IPS-20b (cell line): Measurements from ENCODE around the gene BNC2.

Experiments
- H3K27ac ChIP-seq: one replicate; pipeline ENCODE4 v1.5.1; 2013; ENCODE audit warnings: low read length
- H3K27me3 ChIP-seq: 2 replicates; pipeline ENCODE4 v1.6.1; 2013; ENCODE audit warnings: mild to moderate bottlenecking, low read length, inconsistent platforms; ENCODE audit not compliant: insufficient read depth
- H3K36me3 ChIP-seq: 2 replicates; pipeline ENCODE4 v1.6.1; 2013; ENCODE audit warnings: low read depth, mild to moderate bottlenecking, inconsistent platforms, low read length, moderate library complexity; ENCODE audit not compliant: insufficient read depth
- H3K4me1 ChIP-seq: 2 replicates; pipeline ENCODE4 v1.6.1; 2013; ENCODE audit warnings: mild to moderate bottlenecking, control low read depth, inconsistent platforms, low read length, moderate library complexity; ENCODE audit not compliant: insufficient read depth
- H3K4me3 ChIP-seq: 2 replicates; pipeline ENCODE4 v1.5.1; 2013; ENCODE audit warnings: mild to moderate bottlenecking, low read length, inconsistent platforms
- H3K9ac ChIP-seq: 2 replicates; pipeline ENCODE4 v1.6.1; 2013; ENCODE audit warnings: low read depth, mild to moderate bottlenecking, inconsistent platforms, low read length, moderate library complexity
- H3K9me3 ChIP-seq: 2 replicates; pipeline ENCODE4 v1.6.1; 2013; ENCODE audit warnings: mild to moderate bottlenecking, low read depth, low read length, inconsistent platforms; ENCODE audit not compliant: insufficient read depth

BNC2 gene

GRCh38 chr9:16413509-16414016, 456.9 kb downstream of the BNC2 start:
- Histone ChIP-seq H3K4me1 (peaks cover 15% of the 10 kb centered on the region; the same call in 1 of the 2 replicates), H3K27me3 (no peaks in the 10 kb centered on the region), H3K4me3 (no peak overlapping the region), H3K36me3 (peaks cover 9% of the 10 kb centered on the region; the same call in 1 of the 2 replicates), H3K9me3 (peaks cover 6% of the 10 kb centered on the region; the same call in 1 of the 2 replicates), H3K9ac (no peak overlapping the region), H3K27ac (no peak overlapping the region)

GRCh38 chr9:16412740-16413139, 457.7 kb downstream of the BNC2 start:
- Histone ChIP-seq H3K36me3 (peaks cover 2% of the 10 kb centered on the region; the same call in 1 of the 2 replicates), H3K9me3 (peaks cover 2% of the 10 kb centered on the region; the same call in 1 of the 2 replicates), H3K4me3 (no peak overlapping the region), H3K4me1 (peaks cover 15% of the 10 kb centered on the region; the same call in 1 of the 2 replicates), H3K9ac (no peak overlapping the region), H3K27me3 (no peaks in the 10 kb centered on the region), H3K27ac (no peak overlapping the region)

GRCh38 chr9:16411311-16411710, 459.2 kb downstream of the BNC2 start:
- H3K9ac ChIP-seq: no peak overlapping the region
- H3K9me3 ChIP-seq: no peaks in the 10 kb centered on the region
- H3K27me3 ChIP-seq: no peaks in the 10 kb centered on the region
- H3K36me3 ChIP-seq: no peaks in the 10 kb centered on the region
- peaks cover 4% of the 10 kb centered on the region; the same call in 1 of the 2 replicates for H3K4me1 ChIP-seq
- no peak overlapping the region for H3K27ac ChIP-seq
- no peak overlapping the region for H3K4me3 ChIP-seq

DNA sequence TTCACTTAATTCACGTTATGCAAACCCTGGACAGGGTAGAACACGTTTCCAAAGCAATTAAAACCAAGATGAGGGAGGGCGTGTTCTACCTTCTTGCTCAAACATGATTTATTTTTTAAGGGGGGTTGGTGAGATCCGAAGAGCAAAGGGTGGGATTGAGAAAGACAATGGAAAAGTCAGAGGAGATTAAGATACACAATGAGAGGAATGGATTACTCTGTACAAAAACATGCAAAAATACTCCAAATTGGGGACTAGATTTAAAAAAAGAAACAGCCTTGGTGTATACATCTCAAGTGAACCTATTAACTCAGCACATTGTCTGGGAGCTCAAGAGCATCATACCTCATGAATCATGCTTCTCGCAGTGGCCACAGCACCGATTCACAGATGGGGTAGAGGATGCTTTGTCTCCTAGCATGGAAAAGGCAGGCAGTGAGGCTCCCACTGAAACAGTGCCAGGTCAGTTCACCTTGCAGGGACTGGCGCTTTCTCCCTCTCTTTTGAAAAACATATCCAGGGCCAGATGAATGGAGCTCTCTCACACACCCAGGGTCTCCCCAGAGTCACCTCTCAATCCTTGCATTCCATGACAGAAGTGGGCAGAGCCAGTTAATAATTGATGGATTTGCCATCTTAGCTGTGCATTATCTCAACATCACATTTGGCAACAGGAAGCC, 459.7 kb downstream of the BNC2 start:
- Histone ChIP-seq H3K36me3 (no peaks in the 10 kb centered on the region), H3K9me3 (no peaks in the 10 kb centered on the region), H3K27me3 (no peaks in the 10 kb centered on the region), H3K9ac (no peak overlapping the region), H3K27ac (no peak overlapping the region), H3K4me3 (no peak overlapping the region), H3K4me1 (no peaks in the 10 kb centered on the region)

- Histone ChIP-seq H3K4me1 (no peaks in the 10 kb centered on the region), H3K4me3 (no peak overlapping the region), H3K27me3 (no peaks in the 10 kb centered on the region), H3K9ac (no peak overlapping the region), H3K9me3 (no peaks in the 10 kb centered on the region), H3K27ac (no peak overlapping the region), H3K36me3 (no peaks in the 10 kb centered on the region)
These were observed 462.9 kb downstream of the BNC2 start for GRCh38 chr9:16407617-16408016.

- H3K27me3 ChIP-seq: no peaks in the 10 kb centered on the region
- H3K4me1 ChIP-seq: no peaks in the 10 kb centered on the region
- H3K27ac ChIP-seq: no peak overlapping the region
- H3K36me3 ChIP-seq: no peaks in the 10 kb centered on the region
- no peak overlapping the region for H3K4me3 ChIP-seq
- no peak overlapping the region for H3K9ac ChIP-seq
- H3K9me3 ChIP-seq: no peaks in the 10 kb centered on the region
These were observed 463.8 kb downstream of the BNC2 start for GRCh38 chr9:16406526-16407225.

GRCh38 chr9:16405421-16405820, 465.0 kb downstream of the BNC2 start:
- Histone ChIP-seq H3K36me3 (no peaks in the 10 kb centered on the region), H3K27ac (no peak overlapping the region), H3K27me3 (no peaks in the 10 kb centered on the region), H3K4me1 (no peaks in the 10 kb centered on the region), H3K9me3 (no peaks in the 10 kb centered on the region), H3K9ac (no peak overlapping the region), H3K4me3 (no peak overlapping the region)

GRCh38 chr9:16401701-16402100, 468.8 kb downstream of the BNC2 start:
- H3K9me3 ChIP-seq: no peaks in the 10 kb centered on the region
- H3K27me3 ChIP-seq: no peaks in the 10 kb centered on the region
- no peak overlapping the region for H3K27ac ChIP-seq
- no peaks in the 10 kb centered on the region for H3K36me3 ChIP-seq
- H3K4me1 ChIP-seq: peaks cover 3% of the 10 kb centered on the region; the same call in 1 of the 2 replicates
- H3K9ac ChIP-seq: no peak overlapping the region
- H3K4me3 ChIP-seq: no peak overlapping the region

DNA sequence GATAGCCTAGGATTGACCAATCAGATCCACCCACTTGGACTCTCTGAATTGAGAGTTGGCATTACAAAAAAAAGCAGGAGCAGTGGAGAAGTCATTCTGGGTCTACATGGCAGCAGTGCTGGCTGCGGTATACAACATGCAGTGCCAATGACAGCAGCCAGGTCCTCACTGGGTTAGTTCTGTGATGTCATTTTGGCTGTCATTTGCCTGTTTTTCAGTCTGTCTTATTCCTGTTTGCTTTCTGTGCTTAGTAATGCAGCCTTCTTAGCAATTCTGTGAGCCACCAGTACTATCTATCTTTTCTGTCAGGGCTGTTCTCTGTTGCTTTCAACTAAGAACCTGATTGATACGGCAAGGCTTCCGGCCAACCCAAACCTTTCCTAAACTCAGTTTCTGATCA, 471.8 kb downstream of the BNC2 start:
- Histone ChIP-seq H3K36me3 (no peaks in the 10 kb centered on the region), H3K9me3 (no peaks in the 10 kb centered on the region), H3K27me3 (no peaks in the 10 kb centered on the region), H3K4me3 (no peak overlapping the region), H3K4me1 (peaks cover 3% of the 10 kb centered on the region; the same call in 1 of the 2 replicates), H3K27ac (no peak overlapping the region), H3K9ac (no peak overlapping the region)

- H3K27ac ChIP-seq: no peak overlapping the region
- H3K36me3 ChIP-seq: no peaks in the 10 kb centered on the region
- H3K9ac ChIP-seq: no peak overlapping the region
- H3K4me3 ChIP-seq: no peak overlapping the region
- peaks cover 3% of the 10 kb centered on the region; the same call in 1 of the 2 replicates for H3K4me1 ChIP-seq
- no peaks in the 10 kb centered on the region for H3K27me3 ChIP-seq
- H3K9me3 ChIP-seq: no peaks in the 10 kb centered on the region
These were observed 474.1 kb downstream of the BNC2 start for GRCh38 chr9:16396389-16396788.

GRCh38 chr9:16391369-16391768, 479.1 kb downstream of the BNC2 start:
- Histone ChIP-seq H3K9me3 (no peaks in the 10 kb centered on the region), H3K36me3 (no peaks in the 10 kb centered on the region), H3K27ac (no peak overlapping the region), H3K4me3 (no peak overlapping the region), H3K4me1 (no peaks in the 10 kb centered on the region), H3K27me3 (no peaks in the 10 kb centered on the region), H3K9ac (no peak overlapping the region)

GRCh38 chr9:16387382-16387781, 483.1 kb downstream of the BNC2 start:
- Histone ChIP-seq H3K9ac (no peak overlapping the region), H3K36me3 (no peaks in the 10 kb centered on the region), H3K4me1 (no peaks in the 10 kb centered on the region; the same call in 1 of the 2 replicates), H3K27me3 (no peaks in the 10 kb centered on the region), H3K4me3 (no peak overlapping the region), H3K9me3 (peaks cover 4% of the 10 kb centered on the region), H3K27ac (no peak overlapping the region)
